Glutamatergic neuron (in vitro differentiated cells): ENCODE results near the gene PLSCR3. TPM values are rescaled to one million over a fixed set of nuclear protein-coding genes. Genes with fewer than 3 reads are reported as not detected.
"Not testable (repeated sequence)": the region's sequence is repeated elsewhere in the genome, so short reads cannot be mapped to it uniquely, and the experiment has no call there.

Experiments used
- DNase-seq: peaks from one replicate; pipeline ENCODE4 v3.0.0; 2022
- H3K27ac Mint-ChIP-seq: one replicate; pipeline ENCODE4 v1.8.0; 2020; ENCODE audit warnings: mild to moderate bottlenecking, mixed read lengths, inconsistent platforms; ENCODE audit not compliant: unreplicated experiment
- H3K27me3 Mint-ChIP-seq: one replicate; pipeline ENCODE4 v1.8.0; 2020; ENCODE audit warnings: mild to moderate bottlenecking, moderate library complexity, mixed read lengths, inconsistent platforms; ENCODE audit not compliant: unreplicated experiment
- H3K36me3 Mint-ChIP-seq: one replicate; pipeline ENCODE4 v1.8.0; 2020; ENCODE audit warnings: mild to moderate bottlenecking, mixed read lengths, inconsistent platforms; ENCODE audit not compliant: unreplicated experiment
- H3K4me1 Mint-ChIP-seq: one replicate; pipeline ENCODE4 v1.8.0; 2020; ENCODE audit warnings: mild to moderate bottlenecking, low read depth, mixed read lengths, inconsistent platforms; ENCODE audit not compliant: unreplicated experiment
- H3K4me3 Mint-ChIP-seq: one replicate; pipeline ENCODE4 v1.8.0; 2020; ENCODE audit warnings: mild to moderate bottlenecking, mixed read lengths, inconsistent platforms; ENCODE audit not compliant: unreplicated experiment
- H3K9me3 Mint-ChIP-seq: one replicate; pipeline ENCODE4 v1.8.0; 2020; ENCODE audit warnings: mild to moderate bottlenecking, moderate library complexity, mixed read lengths, inconsistent platforms; ENCODE audit not compliant: unreplicated experiment
- total RNA-seq: library from RNA; stranded (reverse); fragmentation: NEBNext Ultra II Directional; extraction: Animal tissue kit (Norgen Biotek cat#: 25700); gene quantifications from one replicate; pipeline ENCODE4 v1.2.1, GENCODE V29; 2021; ENCODE audit not compliant: unreplicated experiment
- TF ChIP-seq, protein P1 (sequence below): fragments of 200-600 bp; sonication (generic); IDR thresholded peaks from one replicate; pipeline ENCODE4 v1.5.0; 2021; ENCODE audit not compliant: partially characterized antibody, unreplicated experiment

PLSCR3 gene
- total RNA-seq, 1 donor from 2014 or later, result 78.1 TPM

DNA sequence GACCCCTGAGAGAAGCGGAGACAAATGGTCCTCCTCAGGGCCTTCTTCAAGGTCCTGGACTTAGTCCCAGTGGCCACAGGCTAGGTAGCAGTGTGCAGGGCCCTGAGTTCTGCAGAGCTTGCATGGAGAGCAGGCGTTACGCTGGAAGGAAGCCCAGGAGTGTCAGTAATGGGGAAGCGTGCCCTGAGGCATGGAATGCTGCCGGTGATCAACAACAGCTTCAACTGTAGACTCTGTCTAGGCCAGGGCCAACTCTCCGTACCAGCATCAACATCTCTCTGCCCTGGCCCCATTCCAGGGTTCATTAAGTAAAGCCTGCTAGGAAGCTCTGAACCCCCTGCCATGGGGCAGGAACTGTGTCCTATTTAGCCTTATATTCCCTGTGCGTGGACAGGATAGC is 14.0 kb downstream of the PLSCR3 start:
- no peak for DNase-seq
- Mint-ChIP-seq H3K36me3 (peaks cover 8% of the 10 kb centered on the region), H3K9me3 (peaks cover 21% of the 10 kb centered on the region), H3K4me3 (peak overlapping the region; percentile 63), H3K27ac (no peak overlapping the region), H3K4me1 (peaks cover 3% of the 10 kb centered on the region), H3K27me3 (peaks cover 24% of the 10 kb centered on the region)
- TF ChIP-seq, protein P1, sequence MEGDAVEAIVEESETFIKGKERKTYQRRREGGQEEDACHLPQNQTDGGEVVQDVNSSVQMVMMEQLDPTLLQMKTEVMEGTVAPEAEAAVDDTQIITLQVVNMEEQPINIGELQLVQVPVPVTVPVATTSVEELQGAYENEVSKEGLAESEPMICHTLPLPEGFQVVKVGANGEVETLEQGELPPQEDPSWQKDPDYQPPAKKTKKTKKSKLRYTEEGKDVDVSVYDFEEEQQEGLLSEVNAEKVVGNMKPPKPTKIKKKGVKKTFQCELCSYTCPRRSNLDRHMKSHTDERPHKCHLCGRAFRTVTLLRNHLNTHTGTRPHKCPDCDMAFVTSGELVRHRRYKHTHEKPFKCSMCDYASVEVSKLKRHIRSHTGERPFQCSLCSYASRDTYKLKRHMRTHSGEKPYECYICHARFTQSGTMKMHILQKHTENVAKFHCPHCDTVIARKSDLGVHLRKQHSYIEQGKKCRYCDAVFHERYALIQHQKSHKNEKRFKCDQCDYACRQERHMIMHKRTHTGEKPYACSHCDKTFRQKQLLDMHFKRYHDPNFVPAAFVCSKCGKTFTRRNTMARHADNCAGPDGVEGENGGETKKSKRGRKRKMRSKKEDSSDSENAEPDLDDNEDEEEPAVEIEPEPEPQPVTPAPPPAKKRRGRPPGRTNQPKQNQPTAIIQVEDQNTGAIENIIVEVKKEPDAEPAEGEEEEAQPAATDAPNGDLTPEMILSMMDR, result no peak

DNA sequence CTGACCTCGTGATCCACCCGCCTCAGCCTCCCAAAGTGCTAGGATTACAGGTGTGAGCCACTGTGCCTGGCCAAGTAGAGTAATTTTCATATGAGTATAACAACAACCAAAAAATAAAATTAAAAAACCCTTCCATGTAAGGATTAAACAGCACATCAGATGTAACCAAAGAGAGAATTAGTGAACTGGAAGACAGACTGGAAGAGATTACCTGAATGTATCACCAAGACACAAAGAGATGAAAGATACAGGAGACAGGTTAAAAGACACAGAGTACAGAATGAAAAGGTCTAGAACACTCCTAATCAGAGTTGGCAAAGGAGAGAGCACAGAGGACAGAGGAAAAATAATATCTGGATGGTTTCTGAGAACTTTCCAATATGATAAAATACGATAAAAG is 15.2 kb downstream of the PLSCR3 start:
- H3K27me3 Mint-ChIP-seq, result peaks cover 22% of the 10 kb centered on the region

DNA sequence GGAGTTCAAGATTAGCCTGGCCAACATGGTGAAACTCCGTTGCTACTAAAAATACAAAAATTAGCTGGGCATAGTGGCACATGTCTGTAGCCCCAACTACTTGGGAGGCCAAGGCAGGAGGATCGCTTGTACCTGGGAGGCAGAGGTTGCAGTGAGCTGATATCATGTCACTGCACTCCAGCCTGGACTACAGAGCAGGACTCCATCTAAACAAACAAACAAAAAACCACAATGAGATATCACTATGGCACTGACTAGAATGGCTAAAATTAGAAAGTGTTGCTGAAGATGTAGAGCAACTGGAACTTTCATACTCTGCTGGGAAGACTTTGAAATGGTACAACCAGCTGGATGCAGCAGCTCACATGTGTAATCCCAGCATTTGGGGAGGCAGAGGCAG is 20.0 kb downstream of the PLSCR3 start:
- Mint-ChIP-seq H3K4me3 (no peak overlapping the region), H3K9me3 (peaks cover 4% of the 10 kb centered on the region), H3K4me1 (no peaks in the 10 kb centered on the region), H3K27ac (no peak overlapping the region), H3K36me3 (peaks cover 5% of the 10 kb centered on the region), H3K27me3 (peaks cover under 1% of the 10 kb centered on the region)
- TF ChIP-seq, protein P1, result no peak
- DNase-seq, result no peak

More for the DNA sequence above, 15.2 kb downstream of the PLSCR3 start:
- DNase-seq, result no peak
- TF ChIP-seq, protein P1, result no peak
- H3K36me3 Mint-ChIP-seq, result peaks cover 8% of the 10 kb centered on the region
- no peak overlapping the region for H3K4me3 Mint-ChIP-seq
- H3K4me1 Mint-ChIP-seq, result peaks cover 2% of the 10 kb centered on the region
- H3K27ac Mint-ChIP-seq, result no peak overlapping the region
- H3K9me3 Mint-ChIP-seq, result peaks cover 21% of the 10 kb centered on the region

DNA sequence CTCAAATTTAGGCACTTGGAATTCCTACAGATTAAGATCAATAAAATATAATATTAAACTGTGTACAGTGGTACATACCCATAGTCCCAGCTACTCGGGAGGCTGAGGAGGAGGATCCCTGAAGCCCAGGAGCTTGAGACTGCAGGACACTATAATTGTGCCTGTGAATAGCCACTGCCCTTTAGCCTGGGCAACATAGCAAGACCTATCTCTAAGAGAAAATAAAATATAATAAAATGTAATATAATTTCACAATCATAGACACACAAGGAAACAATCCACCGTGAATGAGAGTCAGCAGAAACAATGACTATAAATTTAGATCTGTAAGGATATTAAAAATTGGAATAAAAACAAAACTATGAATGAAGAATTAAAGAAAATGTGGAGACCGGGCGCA is 23.5 kb downstream of the PLSCR3 start:
- H3K27ac Mint-ChIP-seq, result no peak overlapping the region
- no peaks in the 10 kb centered on the region for H3K36me3 Mint-ChIP-seq
- DNase-seq, result no peak
- H3K4me3 Mint-ChIP-seq, result no peak overlapping the region
- H3K9me3 Mint-ChIP-seq, result no peaks in the 10 kb centered on the region
- H3K27me3 Mint-ChIP-seq, result peaks cover 1% of the 10 kb centered on the region
- H3K4me1 Mint-ChIP-seq, result no peaks in the 10 kb centered on the region
- TF ChIP-seq, protein P1, result no peak

DNA sequence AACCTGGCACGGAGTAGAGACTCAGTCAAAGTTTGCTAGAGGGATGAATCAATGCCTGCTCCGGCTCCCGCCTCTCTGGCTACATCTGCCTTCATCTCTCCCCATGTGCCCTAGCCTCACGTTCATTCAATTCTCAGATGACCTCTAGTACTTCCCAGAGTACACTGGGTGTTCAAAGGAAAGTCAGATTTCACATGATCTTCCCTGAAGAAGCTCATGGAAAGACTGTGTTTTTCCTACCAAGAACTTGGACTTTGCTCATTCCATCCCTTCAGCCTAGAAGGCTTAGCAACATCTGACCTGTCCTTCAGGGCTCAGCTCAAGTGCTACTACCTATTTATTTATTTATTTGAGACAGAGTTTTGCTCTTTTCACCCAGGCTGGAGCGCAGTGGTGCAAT is 24.5 kb downstream of the PLSCR3 start:
- TF ChIP-seq, protein P1, result no peak
- peaks cover 3% of the 10 kb centered on the region for H3K36me3 Mint-ChIP-seq
- no peak overlapping the region for H3K27ac Mint-ChIP-seq
- peaks cover 1% of the 10 kb centered on the region for H3K27me3 Mint-ChIP-seq
- no peaks in the 10 kb centered on the region for H3K4me1 Mint-ChIP-seq
- H3K4me3 Mint-ChIP-seq, result no peak overlapping the region
- no peak for DNase-seq
- H3K9me3 Mint-ChIP-seq, result peaks cover 3% of the 10 kb centered on the region

DNA sequence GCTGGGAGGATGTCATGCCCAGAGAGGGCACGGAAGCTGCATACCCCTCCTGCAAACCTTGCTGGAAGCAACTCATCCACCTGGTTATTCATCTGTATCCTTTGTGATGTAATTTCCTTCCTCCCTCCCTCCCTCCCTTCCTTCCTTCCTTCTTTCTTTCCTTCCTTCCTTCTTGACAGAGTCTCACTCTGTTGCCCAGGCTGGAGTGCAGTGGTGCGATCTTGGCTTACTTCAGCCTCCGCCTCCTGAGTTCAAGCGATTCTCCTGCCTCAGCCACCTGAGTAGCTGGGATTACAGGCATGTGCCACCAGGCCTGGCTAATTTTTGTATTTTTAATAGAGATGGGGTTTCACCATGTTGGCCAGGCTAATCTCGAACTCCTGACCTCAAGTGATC is 25.7 kb downstream of the PLSCR3 start:
- H3K4me1 Mint-ChIP-seq, result not testable (repeated sequence)

More for the DNA sequence above, 25.7 kb downstream of the PLSCR3 start:
- H3K27ac Mint-ChIP-seq, H3K27me3 Mint-ChIP-seq, H3K4me3 Mint-ChIP-seq, H3K9me3 Mint-ChIP-seq, H3K36me3 Mint-ChIP-seq, DNase-seq: not testable (repeated sequence)
